ENCODE data around the gene ISYNA1. TPM values are rescaled to one million over a fixed set of nuclear protein-coding genes. Genes with fewer than 3 reads are reported as not detected.

Gene ISYNA1
- total and polyA plus RNA-seq, 2 of the 13 experiments (the other 11 are each of a cell fraction or from before 2014, with no cell fraction given) = 29.6 to 48.5 TPM

- TF ChIP-seq STAG1 (CRISPR knock-in tag; IDR thresholded peaks at IDR 0.05) (peak; percentile 22), SNRNP70 (IDR thresholded peaks at IDR 0.05; ENCODE audit: low read depth, low read length) (no peak), ZNF747 (CRISPR knock-in tag; IDR thresholded peaks at IDR 0.05; ENCODE audit: borderline replicate concordance) (no peak), EZH2 (conservative IDR thresholded peaks at IDR 0.05; ENCODE audit: low read depth, low read length) (no peak), ZNF33B (CRISPR knock-in tag; IDR thresholded peaks at IDR 0.05) (no peak)
Observed at GRCh38 chr19:18477042-18477779, 39.3 kb upstream of the ISYNA1 start (continued).

- ATAC-seq (no peak), DNase-seq (ENCODE audit: low spot score) (no peak), FAIRE-seq (no peak)
- H3K4me2 ChIP-seq (ENCODE audit: low read depth, low read length) = no peak overlapping the region; the same call in 1 of the 2 replicates
- peaks cover 0 to 2% of the 10 kb centered on the region in 2 experiments; a peak in 3 of 5 replicates for H3K36me3 ChIP-seq (replicated peaks in 1 of 2; ENCODE audit: control insufficient read depth in 1 of 2, insufficient read depth in 2 of 2, low read length in 2 of 2)
- TF ChIP-seq NFE2L1 (CRISPR knock-in tag; IDR thresholded peaks at IDR 0.05; ENCODE audit: borderline replicate concordance) = no peak
- TF ChIP-seq ZNF883 (CRISPR knock-in tag; IDR thresholded peaks at IDR 0.05; ENCODE audit: not compliant biosample characterization) = peak; percentile 36
- no peaks in the 10 kb centered on the region for H3K9me3 ChIP-seq (ENCODE audit: low read length)
- H3K9ac ChIP-seq (ENCODE audit: insufficient read depth, low read depth, low read length) = no peak overlapping the region
- ChIA-PET CTCF (ENCODE audit: low intra/inter-chr PET ratio, low total read pairs) (no interaction called here), POLR2A (interaction anchor here (1.0 kb wide), 1 partner anchor 111 kb away, joined by 3 read pairs; no protein-coding TSS in a partner anchor)
- H3K4me1 ChIP-seq (ENCODE audit: insufficient read depth, low read length) = peaks cover 83% of the 10 kb centered on the region
- intact Hi-C loops (cut with micrococcal nuclease; ENCODE audit: unreplicated experiment) = loop anchor here (5.0 kb wide), 1 partner anchor 96 kb away; the partner anchor contains the start of gene UBA52
- no TSS peak for BruUV-seq (replicated peaks)
- H2AFZ ChIP-seq (ENCODE audit: low read length) = no peak overlapping the region
- H4K20me1 ChIP-seq (ENCODE audit: insufficient read depth, low read length) = peaks cover 10% of the 10 kb centered on the region; the same call in 1 of the 2 replicates
- in situ Hi-C loops (cut with HindIII; ENCODE audit: extremely low pct_ligation_motif_present, low pct_unique_long_range_greater_than_20kb) = loop anchor here (10.0 kb wide), 2 partner anchors 48 to 198 kb away; partner anchors contain the start of gene ELL
- WGBS (ENCODE audit: low lambda C conversion rate) = 98% methylated on average over 12 of the region's 14 CpGs
- H3K27ac ChIP-seq (ENCODE audit: extremely low read length, insufficient read depth, low read length) = peak overlapping the region; percentile 12
- no peaks in the 10 kb centered on the region for H3K27me3 ChIP-seq (ENCODE audit: control insufficient read depth in 1 of 2, insufficient read depth in 2 of 2, low read length in 2 of 2)
- H3K79me2 ChIP-seq (ENCODE audit: insufficient read depth, low read length) = peaks cover 74% of the 10 kb centered on the region
- no peak overlapping the region for H3K4me3 ChIP-seq (replicated peaks in 1 of 3; ENCODE audit: insufficient read depth in 1 of 3, low read depth in 2 of 3, low read length in 3 of 3)
Observed at GRCh38 chr19:18476507-18477041, 38.6 kb upstream of the ISYNA1 start.
